Endodermal cell (in vitro differentiated cells): Measurements from ENCODE around the gene PDE3A. TPM values are rescaled to one million over a fixed set of nuclear protein-coding genes. Genes with fewer than 3 reads are reported as not detected.

Experiments
- DNase-seq: peaks from one replicate; pipeline ENCODE4 v3.0.0-alpha.2; 2017
- H3K27ac ChIP-seq: 2 replicates; pipeline ENCODE4 v1.5.1; 2013; ENCODE audit warnings: mild to moderate bottlenecking, low read depth, low read length, moderate library complexity
- H3K27me3 ChIP-seq: 2 replicates; pipeline ENCODE4 v1.6.1; 2013; ENCODE audit warnings: mild to moderate bottlenecking, low read length, moderate library complexity; ENCODE audit not compliant: insufficient read depth, control insufficient read depth, poor library complexity, severe bottlenecking
- H3K36me3 ChIP-seq: 2 replicates; pipeline ENCODE4 v1.7.0; 2013; ENCODE audit warnings: mild to moderate bottlenecking, low read length, moderate library complexity; ENCODE audit not compliant: control insufficient read depth, insufficient read depth
- H3K4me1 ChIP-seq: one replicate; pipeline ENCODE4 v1.7.0; 2013; ENCODE audit warnings: low read length; ENCODE audit not compliant: control insufficient read depth, insufficient read depth
- H3K4me3 ChIP-seq: 2 replicates; pipeline ENCODE4 v1.5.1; 2013; ENCODE audit warnings: mild to moderate bottlenecking, low read length, moderate library complexity
- H3K9ac ChIP-seq: 2 replicates; pipeline ENCODE4 v1.6.1; 2013; ENCODE audit warnings: mild to moderate bottlenecking, low read length, moderate library complexity; ENCODE audit not compliant: poor library complexity, severe bottlenecking; ENCODE audit errors: extremely low read depth
- H3K9me3 ChIP-seq: 2 replicates; pipeline ENCODE4 v1.6.1; 2013; ENCODE audit warnings: mild to moderate bottlenecking, low read length, moderate library complexity; ENCODE audit not compliant: control insufficient read depth
- H3K27ac Mint-ChIP-seq: 2 replicates; pipeline ENCODE4 v1.8.0; 2020; ENCODE audit warnings: mixed read lengths
- H3K27me3 Mint-ChIP-seq: 2 replicates; pipeline ENCODE4 v1.8.0; 2021; ENCODE audit warnings: mild to moderate bottlenecking, mixed read lengths; ENCODE audit not compliant: insufficient read depth
- H3K36me3 Mint-ChIP-seq: 2 replicates; pipeline ENCODE4 v1.8.0; 2020; ENCODE audit warnings: low read depth, mixed read lengths
- H3K4me1 Mint-ChIP-seq: 2 replicates; pipeline ENCODE4 v1.8.0; 2020; ENCODE audit warnings: mixed read lengths
- H3K4me3 Mint-ChIP-seq: 2 replicates; pipeline ENCODE4 v1.8.0; 2020; ENCODE audit warnings: mild to moderate bottlenecking, moderate library complexity, mixed read lengths
- H3K9me3 Mint-ChIP-seq: 2 replicates; pipeline ENCODE4 v1.8.0; 2020; ENCODE audit warnings: mild to moderate bottlenecking, mixed read lengths
- CTCF ChIP-seq: fragments of 200-600 bp; sonication (generic); conservative IDR thresholded peaks from 2 replicates; pipeline ENCODE4 v1.5.0; 2021; ENCODE audit warnings: antibody characterized with exemption, mild to moderate bottlenecking
- WGBS, 2 experiments: methylation state at CpG; one replicate each; pipeline versions ENCODE4 v1.1.5 to v1.1.7; 2013; ENCODE audit warnings: missing lambda C conversion rate in 2 of 2, mixed read lengths in 1 of 2; ENCODE audit not compliant: insufficient coverage in 1 of 2, insufficient read length in 1 of 2; 5-methylcytosine and 5-hydroxymethylcytosine counted together
- total RNA-seq, 2 donors: library from RNA; stranded (reverse); fragmentation: NEBNext Ultra II Directional in 1 of 2; extraction: Animal tissue kit (Norgen Biotek cat#: 25700) in 1 of 2; gene quantifications; 2 replicates in 1 of 2; 3 replicates in 1 of 2; pipeline ENCODE4 v1.2.1, GENCODE V29; 2021

The PDE3A gene
- total RNA-seq, 2 donors from 2014 or later: 0.62 to 1.8 TPM

- H3K27ac ChIP-seq: peak overlapping the region; percentile 83
- H3K4me3 ChIP-seq: no peak overlapping the region
- no peaks in the 10 kb centered on the region for H3K9me3 ChIP-seq
- H3K36me3 Mint-ChIP-seq: no peaks in the 10 kb centered on the region
- H3K4me1 ChIP-seq: no peaks in the 10 kb centered on the region
- H3K9ac ChIP-seq: no peak overlapping the region
- no peak overlapping the region for H3K4me3 Mint-ChIP-seq
- H3K36me3 ChIP-seq: no peaks in the 10 kb centered on the region
- H3K9me3 Mint-ChIP-seq: no peaks in the 10 kb centered on the region
- DNase-seq: no peak
- no peak overlapping the region for H3K27ac Mint-ChIP-seq
- no peaks in the 10 kb centered on the region for H3K27me3 ChIP-seq
- H3K27me3 Mint-ChIP-seq: no peaks in the 10 kb centered on the region
- 78 to 82% methylated on average over 3 to 7 of the region's 8 CpGs for WGBS, 2 experiments
- H3K4me1 Mint-ChIP-seq: no peaks in the 10 kb centered on the region
- TF ChIP-seq CTCF: no peak
Observed at GRCh38 chr12:20527417-20528163, 159.3 kb downstream of the PDE3A start.

GRCh38 chr12:20528208-20528607 is 159.9 kb downstream of the PDE3A start:
- no peaks in the 10 kb centered on the region for H3K9me3 Mint-ChIP-seq
- no peak overlapping the region for H3K4me3 Mint-ChIP-seq
- Histone ChIP-seq H3K27ac (peak overlapping the region; percentile 83), H3K36me3 (no peaks in the 10 kb centered on the region), H3K4me3 (no peak overlapping the region), H3K9me3 (no peaks in the 10 kb centered on the region), H3K4me1 (no peaks in the 10 kb centered on the region), H3K27me3 (no peaks in the 10 kb centered on the region), H3K9ac (no peak overlapping the region)
- H3K27ac Mint-ChIP-seq: no peak overlapping the region
- peak; percentile 68 for TF ChIP-seq CTCF
- DNase-seq: no peak
- H3K4me1 Mint-ChIP-seq: no peaks in the 10 kb centered on the region
- no peaks in the 10 kb centered on the region for H3K36me3 Mint-ChIP-seq
- WGBS, 2 experiments: 76% methylated on average over 1 of the region's 1 CpG; no CpG with 5 or more reads in 1 of the 2 experiments
- no peaks in the 10 kb centered on the region for H3K27me3 Mint-ChIP-seq

GRCh38 chr12:20546267-20546666 is 177.9 kb downstream of the PDE3A start:
- H3K36me3 Mint-ChIP-seq: no peaks in the 10 kb centered on the region
- no peak for DNase-seq
- Histone ChIP-seq H3K9ac (no peak overlapping the region), H3K4me3 (no peak overlapping the region), H3K9me3 (no peaks in the 10 kb centered on the region), H3K4me1 (peaks cover 6% of the 10 kb centered on the region), H3K36me3 (no peaks in the 10 kb centered on the region), H3K27me3 (no peaks in the 10 kb centered on the region), H3K27ac (no peak overlapping the region)
- H3K4me3 Mint-ChIP-seq: no peak overlapping the region
- peaks cover under 1% of the 10 kb centered on the region for H3K9me3 Mint-ChIP-seq
- WGBS, 2 experiments: 65 to 70% methylated on average over 4 of the region's 4 CpGs
- no peak for TF ChIP-seq CTCF
- no peaks in the 10 kb centered on the region for H3K27me3 Mint-ChIP-seq
- H3K4me1 Mint-ChIP-seq: peaks cover 8% of the 10 kb centered on the region
- H3K27ac Mint-ChIP-seq: no peak overlapping the region
